HG03457 (cell line): ENCODE results near the gene CFAP70.

ENCODE experiments used
- ATAC-seq: cut with Tn5 transposase; IDR thresholded peaks from one replicate; pipeline ENCODE4 v1.9.1; 2021; ENCODE audit warnings: moderate number of reproducible peaks; ENCODE audit not compliant: unreplicated experiment

Gene CFAP70

DNA sequence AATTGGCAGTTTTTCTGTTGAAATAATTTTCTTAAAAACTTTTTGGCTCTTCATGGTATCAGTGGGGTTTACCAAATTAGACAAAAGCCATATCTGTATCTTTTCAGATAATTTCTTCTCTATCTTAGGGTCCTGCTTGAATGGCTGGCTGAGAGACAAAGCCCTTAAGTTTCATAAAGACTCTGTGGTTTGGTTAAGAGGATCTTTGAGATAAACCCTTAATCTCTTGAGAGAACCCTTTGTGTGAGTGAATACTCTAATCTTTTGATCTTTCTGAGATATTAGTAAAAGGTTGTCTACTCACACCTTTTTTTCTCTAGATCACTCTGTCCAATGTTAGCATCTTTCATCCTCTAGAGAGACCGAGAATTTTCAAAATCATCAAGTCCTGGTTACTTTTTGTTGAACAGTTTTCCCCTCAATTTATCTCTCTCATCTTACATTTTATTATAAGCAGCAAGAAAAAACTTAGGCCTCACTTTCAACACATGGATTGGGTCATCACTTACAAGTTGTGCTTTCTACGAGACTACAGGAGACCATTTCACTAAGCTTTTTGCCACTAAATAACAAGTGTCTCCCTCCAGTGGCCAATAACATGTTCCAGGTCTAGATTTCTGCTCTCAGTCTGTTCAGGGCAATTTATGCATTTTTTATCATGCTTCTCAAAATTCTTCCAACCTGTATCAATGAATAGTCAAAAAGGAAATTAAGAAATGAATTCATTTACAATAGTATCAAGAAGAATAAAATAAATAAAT lies 140.1 kb downstream of the CFAP70 start:
- no peak for ATAC-seq

DNA sequence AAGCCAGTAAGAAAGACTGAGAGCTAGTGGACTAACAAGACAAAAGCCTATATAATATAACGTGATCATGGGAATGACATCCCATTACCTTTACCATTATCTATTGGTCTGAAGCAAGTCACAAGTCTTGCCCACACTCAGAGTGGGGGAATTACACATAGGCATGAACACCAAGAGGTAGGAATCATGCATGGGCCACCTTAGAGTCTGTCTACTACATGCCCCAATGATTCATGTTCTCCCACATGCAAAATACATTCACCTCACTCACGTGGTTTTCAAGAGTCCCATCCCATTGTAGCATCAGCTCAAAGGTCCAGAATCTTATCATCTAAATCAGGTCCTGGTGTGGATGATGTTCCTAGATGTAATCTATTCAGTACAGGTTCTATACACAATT lies 141.0 kb downstream of the CFAP70 start:
- ATAC-seq: no peak

DNA sequence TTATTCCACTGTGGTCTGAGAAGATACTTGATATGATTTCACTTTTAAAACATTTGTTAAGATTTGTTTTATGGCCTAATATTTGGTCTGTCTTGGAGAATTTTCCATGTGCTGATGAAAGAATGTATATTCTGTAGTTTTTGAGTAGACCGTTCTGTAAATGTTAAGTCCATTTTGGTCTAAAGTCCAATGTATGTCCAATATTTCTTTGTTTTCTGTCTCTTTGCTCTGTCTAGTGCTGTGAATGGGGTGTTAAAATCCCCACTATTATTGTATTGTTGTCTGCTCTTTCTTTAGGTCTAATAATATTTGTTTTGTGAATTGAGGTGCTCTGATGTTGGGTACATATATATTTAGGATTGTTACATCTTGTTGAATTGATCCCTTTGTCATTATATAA lies 142.9 kb downstream of the CFAP70 start:
- no peak for ATAC-seq

DNA sequence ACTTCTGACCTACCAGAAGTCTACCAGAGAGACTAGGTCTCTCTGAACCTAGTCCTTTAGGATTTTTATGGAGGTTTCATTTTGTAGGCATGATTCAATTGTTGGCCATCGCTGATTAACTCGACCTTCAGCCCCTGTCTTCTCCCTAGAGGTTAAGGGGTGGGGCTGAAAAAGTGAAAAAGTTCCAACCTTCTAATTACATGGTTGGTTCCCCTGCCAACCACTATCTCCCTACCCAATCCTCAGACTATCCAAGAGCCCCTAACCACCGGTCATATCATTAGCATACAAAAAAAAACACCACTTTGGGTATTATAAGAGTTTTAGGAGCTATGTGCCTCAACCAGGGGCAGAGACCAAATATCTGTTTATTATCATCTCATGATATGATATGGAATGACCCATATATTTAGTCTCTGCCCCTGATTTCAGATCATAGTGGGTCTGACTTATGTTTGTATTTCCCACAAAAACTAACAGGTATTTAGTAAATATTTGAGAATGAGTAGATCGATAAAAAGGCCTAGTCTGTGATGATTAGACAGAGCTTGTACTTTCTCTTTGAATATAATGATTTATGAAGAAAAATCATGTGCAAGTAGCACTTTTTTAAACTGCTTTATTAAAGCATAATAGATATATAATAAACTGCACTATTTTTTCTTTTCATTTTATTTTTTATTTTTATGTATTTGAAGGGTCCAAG lies 147.4 kb downstream of the CFAP70 start:
- no peak for ATAC-seq

DNA sequence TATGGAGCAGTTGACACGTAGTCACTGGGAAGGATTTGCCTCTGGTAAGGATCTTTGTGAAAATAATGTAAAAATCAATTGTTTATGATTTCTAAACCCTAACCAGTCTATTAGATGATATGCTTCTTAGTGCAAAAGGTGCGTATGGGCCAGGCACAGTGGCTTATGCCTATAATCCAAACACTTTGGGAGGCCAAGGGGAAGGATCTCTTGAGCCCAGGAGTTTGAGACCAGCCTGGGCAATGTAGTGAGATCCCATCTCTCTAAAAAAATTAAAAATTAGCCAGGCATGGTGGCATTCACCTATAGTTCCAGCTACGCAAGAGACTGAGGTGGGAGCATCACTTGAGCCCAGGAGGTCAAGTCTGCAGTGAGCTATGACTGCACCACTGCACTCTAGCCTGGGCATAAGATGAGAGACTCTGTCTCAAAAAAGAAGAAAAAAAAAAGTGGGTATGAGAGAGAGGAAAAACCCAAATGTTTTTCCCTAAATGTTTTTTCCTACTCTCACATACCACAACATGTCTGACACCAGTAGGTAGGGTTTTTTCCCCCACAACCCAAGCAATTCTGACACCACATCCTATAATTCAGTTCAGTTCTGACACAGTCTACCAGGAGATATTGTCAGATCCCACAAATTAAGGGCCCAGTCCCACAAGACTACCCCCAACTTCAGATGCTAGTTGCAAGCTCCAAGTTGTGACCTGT lies 148.1 kb downstream of the CFAP70 start:
- no peak for ATAC-seq

DNA sequence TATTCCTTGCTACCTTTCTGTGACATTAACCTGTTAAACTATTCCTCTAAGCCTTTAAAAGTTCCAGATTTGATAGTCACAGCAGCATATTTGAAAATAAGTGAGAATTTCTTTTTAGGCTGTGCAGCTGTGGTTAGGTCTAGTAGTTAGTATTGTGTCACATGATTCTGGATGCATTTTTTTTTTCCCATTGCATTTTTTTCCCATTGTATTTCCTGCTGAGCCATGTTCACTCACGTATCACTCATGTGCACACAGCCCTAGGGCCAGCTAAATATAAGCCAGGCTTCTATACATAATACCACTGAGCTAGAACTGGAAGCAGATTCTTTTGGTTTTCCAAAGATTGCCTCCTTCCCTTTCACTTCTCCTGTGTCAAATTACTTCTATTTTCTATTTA lies 149.0 kb downstream of the CFAP70 start:
- ATAC-seq: no peak

DNA sequence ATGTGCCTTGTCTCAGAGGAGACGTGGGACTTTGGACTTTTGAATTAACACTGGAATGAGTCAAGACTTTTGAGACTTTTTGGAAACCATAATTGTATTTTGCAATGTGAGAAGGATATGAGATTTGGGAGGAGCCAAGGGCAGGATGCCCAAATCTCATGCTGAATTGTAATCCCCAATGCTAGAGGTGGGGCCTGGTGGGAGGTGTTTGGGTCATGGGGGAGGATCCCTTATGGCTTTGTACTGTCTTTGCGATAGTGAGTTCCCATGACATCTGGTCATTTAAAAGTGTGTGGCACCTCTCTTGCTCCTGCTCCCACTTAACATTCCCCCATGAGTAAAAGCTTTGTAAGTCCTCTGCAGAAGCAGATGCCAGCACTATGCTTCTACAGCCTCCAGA lies 150.8 kb downstream of the CFAP70 start:
- no peak for ATAC-seq

DNA sequence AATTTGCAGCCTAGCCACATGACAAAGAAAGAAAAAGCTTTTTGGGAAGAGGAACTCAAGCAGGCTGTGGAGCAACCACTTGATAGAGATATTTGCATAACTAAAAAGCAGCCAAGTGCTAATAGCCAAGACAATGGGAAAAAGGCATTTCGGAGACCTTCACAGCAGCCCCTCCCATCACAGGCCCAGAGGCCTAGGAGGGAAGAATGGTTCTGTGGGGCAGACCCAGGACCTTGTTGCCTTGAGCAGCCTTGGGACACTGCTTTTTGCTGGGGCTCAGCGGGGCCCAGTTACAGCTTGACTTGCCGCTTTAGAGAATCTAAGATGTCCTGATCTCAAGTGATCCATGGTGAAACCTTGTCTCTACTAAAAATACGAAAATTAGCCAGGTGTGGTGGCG lies 152.3 kb downstream of the CFAP70 start:
- no peak for ATAC-seq

DNA sequence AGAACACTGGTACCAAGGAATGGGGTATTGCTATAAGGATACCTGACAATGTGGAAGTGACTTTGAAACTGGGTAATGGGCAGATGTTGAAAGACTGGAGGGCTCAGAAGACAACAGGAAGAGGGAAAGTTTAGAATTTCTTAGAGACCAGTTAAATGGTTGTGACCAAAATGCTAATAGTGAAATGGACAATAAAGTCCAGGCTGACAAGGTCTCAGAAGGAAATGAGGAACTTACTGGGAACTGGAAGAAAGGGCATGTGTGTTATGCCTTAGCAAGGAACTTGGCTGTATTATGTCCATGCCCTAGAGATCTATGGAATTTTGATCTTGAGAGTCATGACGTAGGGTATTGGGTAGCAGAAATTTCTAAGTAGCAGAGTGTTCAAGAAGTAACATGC lies 152.8 kb downstream of the CFAP70 start:
- ATAC-seq: no peak

DNA sequence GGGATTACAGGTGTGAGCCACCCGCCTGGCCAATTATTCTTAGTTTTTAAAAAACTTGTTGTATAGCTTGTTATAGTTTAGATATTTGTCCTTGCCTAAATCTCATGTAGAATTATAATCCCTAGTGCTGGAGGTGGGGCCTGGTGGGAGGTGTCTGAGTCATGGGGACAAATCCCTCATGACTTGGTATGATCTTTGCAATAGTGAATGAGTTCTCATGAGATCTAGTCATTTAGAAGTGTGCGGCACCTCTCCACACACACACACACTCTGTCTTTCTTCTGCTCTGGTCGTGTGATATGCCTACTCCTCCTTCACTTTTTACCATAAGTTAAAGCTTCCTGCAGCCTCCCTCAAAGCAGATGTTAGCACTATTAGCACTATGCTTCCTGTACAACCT lies 153.6 kb downstream of the CFAP70 start:
- no peak for ATAC-seq
